Fibroblast of mammary gland (primary cell): ENCODE measurements around the gene PHRF1.

Experiments used
- DNase-seq: peaks from one replicate; pipeline ENCODE4 v3.0.0-alpha.2; 2010; ENCODE audit warnings: low read depth
- H3K4me3 ChIP-seq: 2 replicates; pipeline ENCODE4 v1.5.1; 2011; ENCODE audit warnings: low read depth, mild to moderate bottlenecking, low read length, moderate library complexity; ENCODE audit not compliant: control insufficient read depth
- CTCF ChIP-seq: conservative IDR thresholded peaks from 2 replicates; pipeline ENCODE4 v1.5.1; 2011; ENCODE audit warnings: low read depth, low read length, inconsistent platforms; ENCODE audit not compliant: control insufficient read depth, insufficient read depth

PHRF1 gene

GRCh38 chr11:563812-564578 is 12.3 kb upstream of the PHRF1 start:
- H3K4me3 ChIP-seq = no peak overlapping the region
- no peak for TF ChIP-seq CTCF
- DNase-seq = no peak

GRCh38 chr11:565921-566509 is 10.3 kb upstream of the PHRF1 start:
- TF ChIP-seq CTCF = no peak
- no peak for DNase-seq
- no peak overlapping the region for H3K4me3 ChIP-seq

GRCh38 chr11:567011-567628 is 9.2 kb upstream of the PHRF1 start:
- H3K4me3 ChIP-seq = no peak overlapping the region
- no peak for DNase-seq
- no peak for TF ChIP-seq CTCF

GRCh38 chr11:567629-568292 is 8.5 kb upstream of the PHRF1 start:
- no peak for TF ChIP-seq CTCF
- peak overlapping the region; percentile 37 for H3K4me3 ChIP-seq
- no peak for DNase-seq

DNA sequence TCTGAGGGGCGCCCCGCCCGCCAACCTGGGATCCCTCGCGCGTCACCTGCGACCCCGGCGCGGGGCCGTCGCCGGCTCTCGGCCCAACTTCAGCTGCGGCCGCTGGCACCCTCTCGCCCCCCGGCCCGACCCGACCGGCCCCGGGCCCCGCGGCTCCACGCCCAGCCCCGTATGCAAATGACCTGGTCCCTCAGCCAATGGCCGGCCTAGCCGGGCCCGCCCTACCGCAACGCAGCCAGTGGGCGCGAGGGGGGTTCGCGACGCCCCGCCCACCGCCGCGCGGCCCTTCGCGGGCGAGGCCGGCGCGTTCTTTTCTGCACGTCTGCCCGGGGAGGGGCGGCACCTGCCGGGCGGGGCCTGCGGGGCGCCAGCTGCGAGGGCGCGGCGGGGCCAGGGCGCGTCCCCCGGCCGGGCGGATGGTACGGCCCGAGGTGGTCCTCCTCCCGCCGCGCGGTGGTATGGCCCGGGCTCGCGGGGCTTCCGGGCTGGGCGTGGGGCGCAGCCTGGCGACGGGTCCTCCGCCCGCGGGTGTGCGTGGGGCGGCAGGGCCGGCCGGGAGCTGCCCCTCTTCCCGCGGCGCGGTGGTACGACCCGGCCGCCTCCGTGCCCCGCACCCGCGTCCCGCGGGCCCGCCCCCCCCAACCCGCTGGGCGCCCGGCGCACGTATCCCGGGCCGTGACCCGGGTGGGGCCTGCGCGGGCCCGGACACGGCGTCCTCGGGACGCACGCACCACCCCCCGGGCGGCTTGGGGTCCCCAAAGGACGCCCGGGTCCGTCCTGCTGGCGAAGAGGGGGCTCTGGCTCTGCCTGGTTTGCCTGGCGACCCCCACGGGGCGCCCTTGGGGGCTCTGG is 7.7 kb upstream of the PHRF1 start:
- DNase-seq = peak; percentile 78
- no peak for TF ChIP-seq CTCF
- peak overlapping the region; percentile 40 for H3K4me3 ChIP-seq
